PFSK-1 (cell line): ENCODE measurements around the gene GALNTL6.

Experiments used
- FOXP2 ChIP-seq: optimal IDR thresholded peaks from 2 replicates; pipeline ENCODE3; 2011; ENCODE audit warnings: borderline replicate concordance, control low read depth, inconsistent platforms; ENCODE audit not compliant: insufficient read depth; ENCODE audit errors: extremely low read length, extremely low read depth
- POLR2AphosphoS5 ChIP-seq: IDR thresholded peaks from 2 replicates; pipeline ENCODE4 v1.6.1; 2012; ENCODE audit warnings: low read depth, mild to moderate bottlenecking, control low read depth, low read length, moderate library complexity
- SIN3A ChIP-seq: IDR thresholded peaks from 2 replicates; pipeline ENCODE4 v1.6.1; 2012; ENCODE audit warnings: mild to moderate bottlenecking, low read length, moderate library complexity, borderline replicate concordance; ENCODE audit not compliant: insufficient read depth
- TAF1 ChIP-seq: IDR thresholded peaks from 2 replicates; pipeline ENCODE4 v1.6.1; 2012; ENCODE audit warnings: low read length, control low read depth, borderline replicate concordance; ENCODE audit not compliant: insufficient read depth
- TF ChIP-seq, protein P1 (sequence below), 2 experiments: IDR thresholded peaks; 2 replicates each; pipeline versions ENCODE4 v1.6.1 to v1.8.0; 2011 to 2012; ENCODE audit warnings: low read depth in 2 of 2, low read length in 2 of 2, control low read depth in 1 of 2, inconsistent platforms in 1 of 2, mild to moderate bottlenecking in 1 of 2, moderate library complexity in 1 of 2; ENCODE audit not compliant: insufficient read depth in 1 of 2

The GALNTL6 gene

GRCh38 chr4:172155838-172156345 lies 342.7 kb downstream of the GALNTL6 start:
- TF ChIP-seq SIN3A (no peak), FOXP2 (no peak), TAF1 (no peak), POLR2AphosphoS5 (no peak)
- TF ChIP-seq, protein P1, sequence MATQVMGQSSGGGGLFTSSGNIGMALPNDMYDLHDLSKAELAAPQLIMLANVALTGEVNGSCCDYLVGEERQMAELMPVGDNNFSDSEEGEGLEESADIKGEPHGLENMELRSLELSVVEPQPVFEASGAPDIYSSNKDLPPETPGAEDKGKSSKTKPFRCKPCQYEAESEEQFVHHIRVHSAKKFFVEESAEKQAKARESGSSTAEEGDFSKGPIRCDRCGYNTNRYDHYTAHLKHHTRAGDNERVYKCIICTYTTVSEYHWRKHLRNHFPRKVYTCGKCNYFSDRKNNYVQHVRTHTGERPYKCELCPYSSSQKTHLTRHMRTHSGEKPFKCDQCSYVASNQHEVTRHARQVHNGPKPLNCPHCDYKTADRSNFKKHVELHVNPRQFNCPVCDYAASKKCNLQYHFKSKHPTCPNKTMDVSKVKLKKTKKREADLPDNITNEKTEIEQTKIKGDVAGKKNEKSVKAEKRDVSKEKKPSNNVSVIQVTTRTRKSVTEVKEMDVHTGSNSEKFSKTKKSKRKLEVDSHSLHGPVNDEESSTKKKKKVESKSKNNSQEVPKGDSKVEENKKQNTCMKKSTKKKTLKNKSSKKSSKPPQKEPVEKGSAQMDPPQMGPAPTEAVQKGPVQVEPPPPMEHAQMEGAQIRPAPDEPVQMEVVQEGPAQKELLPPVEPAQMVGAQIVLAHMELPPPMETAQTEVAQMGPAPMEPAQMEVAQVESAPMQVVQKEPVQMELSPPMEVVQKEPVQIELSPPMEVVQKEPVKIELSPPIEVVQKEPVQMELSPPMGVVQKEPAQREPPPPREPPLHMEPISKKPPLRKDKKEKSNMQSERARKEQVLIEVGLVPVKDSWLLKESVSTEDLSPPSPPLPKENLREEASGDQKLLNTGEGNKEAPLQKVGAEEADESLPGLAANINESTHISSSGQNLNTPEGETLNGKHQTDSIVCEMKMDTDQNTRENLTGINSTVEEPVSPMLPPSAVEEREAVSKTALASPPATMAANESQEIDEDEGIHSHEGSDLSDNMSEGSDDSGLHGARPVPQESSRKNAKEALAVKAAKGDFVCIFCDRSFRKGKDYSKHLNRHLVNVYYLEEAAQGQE (IDR thresholded peaks at IDR 0.05; ENCODE audit: insufficient read depth in 1 of 2, low read depth in 2 of 2, low read length in 2 of 2), result no peak

DNA sequence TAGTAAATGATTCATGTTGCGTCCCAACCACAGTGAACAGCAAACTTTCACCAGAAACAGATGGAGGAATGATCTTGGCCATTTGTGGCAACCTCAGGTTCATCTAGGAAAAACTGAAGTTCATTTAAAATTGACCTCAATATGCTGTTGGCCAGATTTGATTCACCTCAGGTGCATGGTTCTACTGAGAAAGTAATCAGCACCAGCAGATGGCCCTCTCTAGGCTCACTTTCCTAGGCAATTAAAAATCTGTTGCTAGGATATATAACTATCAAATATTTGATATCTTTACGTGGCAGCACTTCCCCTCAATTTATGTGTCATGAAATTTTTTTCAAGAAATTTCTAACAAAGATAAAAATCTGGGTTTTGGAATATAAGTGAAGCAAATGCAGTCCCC lies 344.7 kb downstream of the GALNTL6 start:
- no peak for TF ChIP-seq TAF1
- TF ChIP-seq FOXP2, result no peak
- no peak for TF ChIP-seq POLR2AphosphoS5
- TF ChIP-seq, protein P1 (IDR thresholded peaks at IDR 0.05; ENCODE audit: insufficient read depth in 1 of 2, low read depth in 2 of 2, low read length in 2 of 2), result no peak
- no peak for TF ChIP-seq SIN3A

- TF ChIP-seq SIN3A, result no peak
- no peak for TF ChIP-seq POLR2AphosphoS5
- no peak for TF ChIP-seq FOXP2
- no peak for TF ChIP-seq TAF1
- TF ChIP-seq, protein P1 (IDR thresholded peaks at IDR 0.05; ENCODE audit: insufficient read depth in 1 of 2, low read depth in 2 of 2, low read length in 2 of 2), result no peak
Measured at GRCh38 chr4:172163215-172163614, 350.0 kb downstream of the GALNTL6 start.

GRCh38 chr4:172168888-172169287 lies 355.7 kb downstream of the GALNTL6 start:
- TF ChIP-seq, protein P1 (IDR thresholded peaks at IDR 0.05; ENCODE audit: insufficient read depth in 1 of 2, low read depth in 2 of 2, low read length in 2 of 2), result no peak
- TF ChIP-seq FOXP2, result no peak
- no peak for TF ChIP-seq SIN3A
- no peak for TF ChIP-seq POLR2AphosphoS5
- no peak for TF ChIP-seq TAF1

DNA sequence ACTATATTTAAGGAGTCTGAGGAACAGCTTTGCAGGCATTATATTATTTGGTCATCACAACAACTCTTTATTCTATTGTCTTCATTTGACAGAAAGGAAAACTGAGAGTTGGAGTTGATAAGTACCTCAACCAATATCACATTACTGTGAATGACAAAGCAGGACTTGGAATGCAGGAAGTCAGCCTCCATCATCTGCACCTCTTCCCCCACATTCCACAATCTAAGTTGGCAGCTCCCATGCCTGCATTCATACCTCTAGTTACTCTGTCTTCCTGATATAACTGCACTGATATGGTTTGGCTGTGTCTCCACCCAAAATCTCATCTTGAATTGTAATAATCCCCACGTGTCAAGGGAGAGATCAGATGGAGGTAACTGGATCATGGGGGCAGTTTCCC lies 356.7 kb downstream of the GALNTL6 start:
- TF ChIP-seq FOXP2 (no peak), TAF1 (no peak), POLR2AphosphoS5 (no peak)
- TF ChIP-seq, protein P1 (IDR thresholded peaks at IDR 0.05; ENCODE audit: insufficient read depth in 1 of 2, low read depth in 2 of 2, low read length in 2 of 2), result no peak
